ENCODE data around the gene ZNF853.
"Not testable (repeated sequence)": the region's sequence is repeated elsewhere in the genome, so short reads cannot be mapped to it uniquely, and the experiment has no call there.

Gene ZNF853

GRCh38 chr7:6634021-6634420 is 18.6 kb downstream of the ZNF853 start:
- H3K9ac ChIP-seq (ENCODE audit: low read depth, low read length): no peak overlapping the region
- no peak overlapping the region for H3K4me3 ChIP-seq (ENCODE audit: low read depth in 1 of 2, low read length in 2 of 2)
- H3K4me2 ChIP-seq (ENCODE audit: insufficient read depth, low read length): no peak overlapping the region
- ATAC-seq (ENCODE audit: insufficient read depth, low read depth) (no peak), DNase-seq (no peak)
- peaks cover 11% of the 10 kb centered on the region; the same call in 1 of the 2 replicates for H4K20me1 ChIP-seq (ENCODE audit: insufficient read depth, low read length)
- no peak for TF ChIP-seq EZH2 (IDR thresholded peaks at IDR 0.05; ENCODE audit: borderline replicate concordance, low read depth, low read length, severe bottlenecking)
- no peak for TF ChIP-seq CTCF (IDR thresholded peaks at IDR 0.05; ENCODE audit: borderline replicate concordance, extremely low read depth, low read length, poor library complexity, severe bottlenecking)
- peaks cover 5% of the 10 kb centered on the region for H3K36me3 ChIP-seq (ENCODE audit: insufficient read depth, low read length)
- peaks cover 24% of the 10 kb centered on the region for H3K4me1 ChIP-seq (ENCODE audit: insufficient read depth, low read length)
- no peak overlapping the region for H2AFZ ChIP-seq (ENCODE audit: low read depth, low read length)
- H3K27ac ChIP-seq (ENCODE audit: low read length): no peak overlapping the region
- peaks cover 21% of the 10 kb centered on the region for H3K79me2 ChIP-seq (ENCODE audit: insufficient read depth, low read length)
- no peaks in the 10 kb centered on the region for H3K9me3 ChIP-seq (ENCODE audit: insufficient read depth, low read length, severe bottlenecking)
- no peaks in the 10 kb centered on the region for H3K27me3 ChIP-seq (ENCODE audit: insufficient read depth, low read length, poor library complexity)

- H3K4me2 ChIP-seq (ENCODE audit: insufficient read depth, low read length); H3K9me3 ChIP-seq (ENCODE audit: insufficient read depth, low read length, severe bottlenecking); H3K27ac ChIP-seq (ENCODE audit: low read length); H2AFZ ChIP-seq (ENCODE audit: low read depth, low read length); H3K9ac ChIP-seq (ENCODE audit: low read depth, low read length); H3K4me3 ChIP-seq (ENCODE audit: low read depth in 1 of 2, low read length in 2 of 2); H3K27me3 ChIP-seq (ENCODE audit: insufficient read depth, low read length, poor library complexity); ATAC-seq (ENCODE audit: insufficient read depth, low read depth); DNase-seq: not testable (repeated sequence)
- H3K79me2 ChIP-seq (ENCODE audit: insufficient read depth, low read length): peaks cover 30% of the 10 kb centered on the region
- H4K20me1 ChIP-seq (ENCODE audit: insufficient read depth, low read length): peaks cover 18% of the 10 kb centered on the region
- H3K36me3 ChIP-seq (ENCODE audit: insufficient read depth, low read length): peaks cover 15% of the 10 kb centered on the region
- H3K4me1 ChIP-seq (ENCODE audit: insufficient read depth, low read length): peaks cover 33% of the 10 kb centered on the region
These were observed 19.6 kb downstream of the ZNF853 start for GRCh38 chr7:6634971-6635370.

- Histone ChIP-seq H3K27me3 (ENCODE audit: insufficient read depth, low read length, poor library complexity) (no peaks in the 10 kb centered on the region), H3K4me1 (ENCODE audit: insufficient read depth, low read length) (peaks cover 39% of the 10 kb centered on the region), H3K4me2 (ENCODE audit: insufficient read depth, low read length) (peak within 1 kb of the TSS; percentile 99), H3K36me3 (ENCODE audit: insufficient read depth, low read length) (peaks cover 35% of the 10 kb centered on the region), H4K20me1 (ENCODE audit: insufficient read depth, low read length) (peaks cover 36% of the 10 kb centered on the region), H3K9ac (ENCODE audit: low read depth, low read length) (peak within 1 kb of the TSS; percentile 94), H3K27ac (ENCODE audit: low read length) (peak within 1 kb of the TSS; percentile 75), H3K79me2 (ENCODE audit: insufficient read depth, low read length) (peaks cover 49% of the 10 kb centered on the region), H3K4me3 (ENCODE audit: low read depth in 1 of 2, low read length in 2 of 2) (peak within 1 kb of the TSS; percentile 73 to 98), H2AFZ (ENCODE audit: low read depth, low read length) (peak within 1 kb of the TSS; percentile 93), H3K9me3 (ENCODE audit: insufficient read depth, low read length, severe bottlenecking) (no peaks in the 10 kb centered on the region)
- ATAC-seq (ENCODE audit: insufficient read depth, low read depth): peak; percentile 43
- TF ChIP-seq EZH2 (IDR thresholded peaks at IDR 0.05; ENCODE audit: borderline replicate concordance, low read depth, low read length, severe bottlenecking) (no peak), CTCF (IDR thresholded peaks at IDR 0.05; ENCODE audit: borderline replicate concordance, extremely low read depth, low read length, poor library complexity, severe bottlenecking) (no peak)
- DNase-seq: peak; percentile 49
These were observed 21.5 kb downstream of the ZNF853 start, which contains the start of gene ZNF316 for GRCh38 chr7:6636741-6637543. TSS of gene ZNF316 (plus strand) at chr7:6637318. CDS start at chr7:6642410, 5,092 bp downstream.

GRCh38 chr7:6637544-6638229 is 22.3 kb downstream of the ZNF853 start:
- TF ChIP-seq EZH2 (IDR thresholded peaks at IDR 0.05; ENCODE audit: borderline replicate concordance, low read depth, low read length, severe bottlenecking) (no peak), CTCF (IDR thresholded peaks at IDR 0.05; ENCODE audit: borderline replicate concordance, extremely low read depth, low read length, poor library complexity, severe bottlenecking) (peak; percentile 66)

More at GRCh38 chr7:6637544-6638229, 22.3 kb downstream of the ZNF853 start:
- Histone ChIP-seq H3K4me1 (ENCODE audit: insufficient read depth, low read length) (peaks cover 39% of the 10 kb centered on the region), H3K79me2 (ENCODE audit: insufficient read depth, low read length) (peaks cover 54% of the 10 kb centered on the region), H3K27ac (ENCODE audit: low read length) (peak overlapping the region; percentile 69), H2AFZ (ENCODE audit: low read depth, low read length) (peak overlapping the region; percentile 77), H3K36me3 (ENCODE audit: insufficient read depth, low read length) (peaks cover 42% of the 10 kb centered on the region), H3K27me3 (ENCODE audit: insufficient read depth, low read length, poor library complexity) (no peaks in the 10 kb centered on the region), H3K4me2 (ENCODE audit: insufficient read depth, low read length) (peak overlapping the region; percentile 99), H3K9me3 (ENCODE audit: insufficient read depth, low read length, severe bottlenecking) (no peaks in the 10 kb centered on the region), H4K20me1 (ENCODE audit: insufficient read depth, low read length) (peaks cover 38% of the 10 kb centered on the region), H3K4me3 (ENCODE audit: low read depth in 1 of 2, low read length in 2 of 2) (peak overlapping the region; percentile 73 to 98), H3K9ac (ENCODE audit: low read depth, low read length) (peak overlapping the region; percentile 94)
- peak; percentile 72 for DNase-seq
- peak; percentile 84 for ATAC-seq (ENCODE audit: insufficient read depth, low read depth)

Data from DND-41 (cell line).